GM18505 (cell line): Measurements from ENCODE around the gene SETX.
A peak's percentile ranks its signal among the peaks of the same experiment; 100 is the strongest.

Experiments used
- ATAC-seq: cut with Tn5 transposase; IDR thresholded peaks from one replicate; pipeline ENCODE4 v1.9.1; 2021; ENCODE audit not compliant: unreplicated experiment
- POLR2A ChIP-seq: IDR thresholded peaks from 4 replicates; pipeline ENCODE4 v1.6.1; 2011; ENCODE audit warnings: borderline replicate concordance; ENCODE audit not compliant: insufficient read depth, insufficient read length; ENCODE audit errors: extremely low read depth

The SETX gene

GRCh38 chr9:132341177-132341840 lies 13.5 kb downstream of the SETX start:
- no peak for TF ChIP-seq POLR2A
- ATAC-seq, result no peak

- no peak for ATAC-seq
- TF ChIP-seq POLR2A, result no peak
These were observed 20.4 kb downstream of the SETX start for GRCh38 chr9:132334364-132334763.

DNA sequence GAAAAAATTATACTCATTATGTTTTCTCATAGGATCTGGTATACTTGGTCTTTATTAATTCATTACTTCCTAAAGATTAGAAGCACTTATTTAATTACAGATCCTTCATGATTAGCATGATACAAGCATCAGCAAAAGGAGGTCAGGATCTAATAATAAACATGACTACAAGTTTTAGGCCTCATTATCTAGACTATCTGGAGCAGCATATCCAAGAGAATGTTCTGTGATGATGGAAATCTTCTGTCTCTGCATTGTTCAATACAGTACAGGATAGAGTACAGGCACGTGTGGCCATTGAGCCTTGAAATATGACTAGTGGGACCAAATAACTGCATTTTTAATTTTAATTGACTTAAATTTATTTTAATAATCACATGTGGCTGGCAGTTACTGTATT lies 21.2 kb downstream of the SETX start:
- no peak for ATAC-seq
- TF ChIP-seq POLR2A, result no peak

- ATAC-seq, result no peak
- TF ChIP-seq POLR2A, result no peak
These were observed 26.2 kb downstream of the SETX start for GRCh38 chr9:132328580-132328979.

- TF ChIP-seq POLR2A, result peak; percentile 2
- ATAC-seq, result no peak
These were observed 27.2 kb downstream of the SETX start for GRCh38 chr9:132327537-132327936.

- no peak for TF ChIP-seq POLR2A
- no peak for ATAC-seq
These were observed 30.4 kb downstream of the SETX start for GRCh38 chr9:132324425-132324824.

DNA sequence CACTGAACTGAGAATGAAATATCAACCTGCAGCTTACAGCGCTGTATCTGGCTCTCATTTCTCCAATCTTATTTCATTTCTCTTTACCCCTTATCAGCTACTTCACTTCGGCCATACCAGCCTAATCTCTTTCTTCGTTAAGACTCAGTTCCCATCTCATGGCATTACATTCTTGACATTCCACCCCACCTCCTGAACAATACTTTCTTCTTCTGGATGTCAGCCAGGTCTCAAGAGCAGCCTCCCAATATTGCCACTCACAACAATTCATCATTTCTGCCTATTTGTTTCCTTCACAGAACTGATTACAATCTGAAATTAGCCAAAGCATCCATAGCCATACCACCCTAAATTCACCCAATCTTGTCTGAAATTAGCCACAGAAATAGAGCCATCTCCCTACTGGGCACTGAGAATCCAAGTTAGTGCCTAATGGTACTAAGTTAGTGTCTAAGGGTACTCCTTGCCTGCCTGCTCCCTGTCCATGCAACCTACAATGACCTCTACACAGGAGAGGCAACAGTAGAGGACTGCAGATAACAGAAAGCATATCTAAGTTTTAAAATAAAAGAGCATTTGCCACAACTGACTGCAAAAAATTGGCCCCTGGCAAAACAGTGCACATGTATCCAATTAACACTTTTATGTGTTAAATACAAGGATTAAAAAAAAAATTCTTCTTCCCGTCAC lies 35.2 kb downstream of the SETX start:
- no peak for TF ChIP-seq POLR2A
- no peak for ATAC-seq

- no peak for ATAC-seq
These were observed 41.9 kb downstream of the SETX start for GRCh38 chr9:132312873-132313272.

DNA sequence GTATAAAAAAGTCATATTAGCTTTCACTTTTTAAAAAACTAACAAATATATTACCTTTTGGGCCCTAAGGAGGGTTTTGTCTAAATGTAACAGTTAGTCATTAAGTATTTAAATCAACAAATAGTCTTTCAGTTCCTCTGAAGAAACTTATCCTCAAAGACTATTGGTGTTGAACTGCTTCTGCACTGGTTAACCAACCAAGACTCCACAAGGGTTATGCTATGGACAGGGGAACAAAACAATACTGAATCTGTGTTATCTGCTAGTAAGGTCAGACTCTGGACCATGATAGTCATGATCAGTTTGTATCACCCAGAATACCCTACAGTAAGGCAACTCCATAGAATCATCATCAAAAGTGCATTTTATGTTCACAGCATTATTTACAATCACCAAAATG lies 42.4 kb downstream of the SETX start:
- no peak for TF ChIP-seq POLR2A

More at GRCh38 chr9:132312873-132313272, 41.9 kb downstream of the SETX start:
- no peak for TF ChIP-seq POLR2A

DNA sequence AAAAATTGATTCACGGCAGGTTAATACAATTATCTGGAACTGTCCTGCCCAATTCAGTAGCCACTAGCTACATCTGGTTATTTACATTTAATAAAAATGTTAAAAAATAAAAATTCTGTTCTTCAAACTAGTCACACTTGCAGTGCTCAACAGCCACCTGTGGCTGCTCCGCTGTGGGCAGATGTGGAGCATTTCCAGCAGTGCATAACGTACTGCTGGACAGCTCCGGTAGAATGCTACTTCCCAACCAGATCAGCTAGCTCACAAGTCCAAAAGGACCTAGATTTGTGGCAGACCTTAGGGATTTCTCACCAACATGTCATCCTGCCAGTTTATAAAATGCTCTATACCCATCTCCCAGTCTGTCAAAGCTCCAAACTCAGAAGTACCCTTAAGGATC lies 42.8 kb downstream of the SETX start:
- no peak for ATAC-seq
- no peak for TF ChIP-seq POLR2A

More for the DNA sequence above, 42.4 kb downstream of the SETX start:
- no peak for ATAC-seq

- no peak for TF ChIP-seq POLR2A
- ATAC-seq, result no peak
These were observed 45.7 kb downstream of the SETX start for GRCh38 chr9:132309056-132309455.

DNA sequence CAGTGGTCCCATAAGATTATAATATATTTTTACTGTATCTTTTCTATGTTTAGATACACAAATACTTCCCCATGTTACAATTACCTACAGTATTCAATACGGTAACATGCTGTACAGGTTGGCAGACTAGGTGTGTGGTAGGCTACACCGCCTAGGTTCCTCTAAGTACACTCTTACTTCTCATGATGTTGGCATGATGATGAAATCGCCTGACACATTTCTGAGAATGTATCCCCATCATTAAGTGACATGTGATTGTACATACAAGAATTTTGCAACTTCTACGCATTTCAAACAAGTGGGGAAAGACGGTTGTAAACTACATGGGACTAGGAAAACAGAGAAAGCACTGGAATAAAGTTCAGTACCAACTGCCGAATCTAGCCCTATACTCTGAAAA lies 53.3 kb downstream of the SETX start:
- no peak for ATAC-seq
- TF ChIP-seq POLR2A, result no peak

GRCh38 chr9:132299221-132299620 lies 55.6 kb downstream of the SETX start:
- TF ChIP-seq POLR2A, result no peak

DNA sequence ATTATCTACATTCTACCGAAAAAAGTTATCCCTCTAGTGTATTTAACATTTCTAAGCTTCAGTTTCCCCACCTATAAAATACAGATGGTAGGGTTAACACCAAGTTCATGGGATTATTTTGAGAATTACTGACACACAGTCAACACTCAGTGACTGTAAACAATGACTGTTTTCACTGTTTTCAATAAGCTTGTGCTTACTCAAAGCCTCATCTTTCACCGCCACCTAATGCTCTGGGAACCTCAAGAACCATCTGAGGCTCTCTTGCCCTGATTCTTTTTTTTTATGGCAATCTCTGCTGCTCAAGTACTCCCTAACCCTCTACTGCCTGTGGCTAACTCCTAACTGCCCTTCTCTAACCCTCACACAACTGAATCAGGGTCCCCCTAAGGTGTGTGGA lies 59.6 kb downstream of the SETX start:
- no peak for TF ChIP-seq POLR2A
- no peak for ATAC-seq

More at GRCh38 chr9:132299221-132299620, 55.6 kb downstream of the SETX start:
- ATAC-seq, result no peak
